GM12878 (cell line): ENCODE results near the gene TSPAN15. TPM values are rescaled to one million over a fixed set of nuclear protein-coding genes. Genes with fewer than 3 reads are reported as not detected.

Experiments used
- ATAC-seq: fragments of 200-7000 bp; cut with Tn5 transposase; 3 replicates; pipeline ENCODE4 v1.9.1; 2020; ENCODE audit warnings: mild to moderate bottlenecking, moderate library complexity
- BruUV-seq: library from RNA; stranded (reverse); fragments of 400-500 nt; replicated peaks from 2 replicates; lab custom pipeline; 2021; lab: Mats Ljungman, UMichigan
- CTCF ChIA-PET: fragments of 300-600 bp; sonication (Branson Sonifier 250); formaldehyde crosslinking; extraction: SDS; loops from one replicate; lab custom pipeline; 2021; ENCODE audit warnings: inconsistent platforms; lab: Yijun Ruan, JAX
- POLR2A ChIA-PET: fragments of 350-600 bp; formaldehyde crosslinking; extraction: SDS; loops from one replicate; lab custom pipeline; 2021; ENCODE audit warnings: inconsistent platforms; lab: Charles Lee
- RAD21 ChIA-PET: fragments of 300-600 bp; sonication (Branson Sonifier 250); formaldehyde crosslinking; loops from one replicate; lab custom pipeline; 2023; ENCODE audit warnings: antibody characterized with exemption; ENCODE audit not compliant: unreplicated experiment; lab: Charles Lee
- SMC1A ChIA-PET: fragments of 300-600 bp; sonication (Branson Sonifier 250); formaldehyde crosslinking; loops from one replicate; lab custom pipeline; 2023; ENCODE audit not compliant: unreplicated experiment, uncharacterized antibody; lab: Charles Lee
- DNase-seq: peaks from one replicate; pipeline ENCODE4 v3.0.0-alpha.2; 2011; ENCODE audit warnings: low read depth, low spot score
- FAIRE-seq: peaks from 3 replicates; lab custom pipeline; 2011; peaks lifted over from hg19 to GRCh38; lab: Jason Lieb, UNC
- H2AFZ ChIP-seq: 2 replicates; pipeline ENCODE4 v1.6.0; 2011; ENCODE audit warnings: low read depth, low read length, control low read depth; ENCODE audit not compliant: control insufficient read depth
- H3K27ac ChIP-seq: 2 replicates; pipeline ENCODE4 v1.5.1; 2011; ENCODE audit warnings: control low read depth; ENCODE audit not compliant: control insufficient read depth, insufficient read depth
- H3K27me3 ChIP-seq, 2 experiments: replicated peaks in 1 of 2; 2 replicates each; pipeline versions ENCODE4 v1.6.0 to v1.6.1; 2011; ENCODE audit warnings: low read length in 1 of 2; ENCODE audit not compliant: control insufficient read depth in 2 of 2, insufficient read depth in 2 of 2
- H3K36me3 ChIP-seq, 2 experiments: 2 replicates each; pipeline ENCODE4 v1.5.1; 2011; ENCODE audit warnings: low read length in 1 of 2; ENCODE audit not compliant: control insufficient read depth in 2 of 2, insufficient read depth in 2 of 2
- H3K4me1 ChIP-seq: 2 replicates; pipeline ENCODE4 v1.6.1; 2011; ENCODE audit warnings: mild to moderate bottlenecking, low read length, moderate library complexity, mixed read lengths; ENCODE audit not compliant: control insufficient read depth, insufficient read depth
- H3K4me2 ChIP-seq: 2 replicates; pipeline ENCODE4 v1.6.0; 2011; ENCODE audit warnings: control low read depth; ENCODE audit not compliant: control insufficient read depth, insufficient read depth
- H3K4me3 ChIP-seq: fragments of 200-600 bp; sonication (generic); 2 replicates; pipeline ENCODE4 v1.5.1; 2016
- H3K79me2 ChIP-seq: 2 replicates; pipeline ENCODE4 v1.6.0; 2011; ENCODE audit warnings: low read length; ENCODE audit not compliant: control insufficient read depth, insufficient read depth
- H3K9ac ChIP-seq: 2 replicates; pipeline ENCODE4 v1.8.0; 2011; ENCODE audit warnings: low read length, control low read depth, mixed read lengths; ENCODE audit not compliant: control insufficient read depth, insufficient read depth
- H3K9me3 ChIP-seq: replicated peaks from 3 replicates; pipeline ENCODE4 v1.5.1; 2011; ENCODE audit warnings: mild to moderate bottlenecking, low read length; ENCODE audit not compliant: control insufficient read depth, insufficient read depth
- H4K20me1 ChIP-seq: 2 replicates; pipeline ENCODE4 v1.6.0; 2011; ENCODE audit not compliant: control insufficient read depth, insufficient read depth
- BCL11A ChIP-seq: IDR thresholded peaks from 2 replicates; pipeline ENCODE4 v1.6.1; 2011; ENCODE audit warnings: low read depth, low read length
- CEBPZ ChIP-seq: fragments of 150-350 bp; IDR thresholded peaks from 2 replicates; pipeline ENCODE4 v1.6.1; 2016; ENCODE audit warnings: low read depth, low read length
- DPF2 ChIP-seq: fragments of 450-650 bp; IDR thresholded peaks from 2 replicates; pipeline ENCODE4 v1.6.1; 2017; ENCODE audit warnings: mild to moderate bottlenecking
- E4F1 ChIP-seq: fragments of 450-650 bp; IDR thresholded peaks from 2 replicates; pipeline ENCODE4 v1.6.1; 2018; ENCODE audit warnings: borderline replicate concordance, mild to moderate bottlenecking; ENCODE audit not compliant: partially characterized antibody
- EP300 ChIP-seq, 2 experiments: fragments of 150-350 bp in 1 of 2; IDR thresholded peaks; 2 replicates each; pipeline ENCODE4 v1.6.1; 2011 to 2012; ENCODE audit warnings: low read depth in 2 of 2, low read length in 2 of 2, borderline replicate concordance in 1 of 2, improper control_type of control experiment in 1 of 2, inconsistent platforms in 1 of 2; ENCODE audit not compliant: control insufficient read depth in 1 of 2
- IRF4 ChIP-seq: IDR thresholded peaks from 2 replicates; pipeline ENCODE4 v1.6.1; 2011; ENCODE audit warnings: low read depth, low read length
- MAX ChIP-seq: IDR thresholded peaks from 2 replicates; pipeline ENCODE4 v1.6.1; 2012; ENCODE audit warnings: low read depth, low read length, improper control_type of control experiment
- MEF2A ChIP-seq: IDR thresholded peaks from 2 replicates; pipeline ENCODE4 v1.6.1; 2011; ENCODE audit warnings: low read depth, mild to moderate bottlenecking, low read length, moderate library complexity; ENCODE audit not compliant: insufficient read depth
- RAD21 ChIP-seq: IDR thresholded peaks from 2 replicates; pipeline ENCODE4 v1.6.1; 2011; ENCODE audit warnings: mild to moderate bottlenecking, low read depth, low read length, moderate library complexity; ENCODE audit not compliant: insufficient read depth
- RELA ChIP-seq: fragments of 450-650 bp; IDR thresholded peaks from 2 replicates; pipeline ENCODE4 v1.8.0; 2014; ENCODE audit warnings: borderline replicate concordance; ENCODE audit not compliant: partially characterized antibody
- TARDBP ChIP-seq: IDR thresholded peaks from 2 replicates; pipeline ENCODE4 v1.6.1; 2016; ENCODE audit warnings: borderline replicate concordance
- TCF12 ChIP-seq: IDR thresholded peaks from 2 replicates; pipeline ENCODE4 v1.6.1; 2011; ENCODE audit warnings: low read depth, mild to moderate bottlenecking, low read length
- ZBTB4 ChIP-seq: fragments of 450-650 bp; formaldehyde crosslinking; IDR thresholded peaks from 2 replicates; pipeline ENCODE4 v1.4.0; 2022; ENCODE audit warnings: mild to moderate bottlenecking, moderate library complexity
- ZNF24 ChIP-seq: fragments of 450-650 bp; IDR thresholded peaks from 2 replicates; pipeline ENCODE4 v1.6.1; 2017; ENCODE audit warnings: antibody characterized with exemption, mild to moderate bottlenecking
- ZNF622 ChIP-seq: fragments of 450-650 bp; IDR thresholded peaks from 2 replicates; pipeline ENCODE4 v1.6.1; 2017; ENCODE audit warnings: mild to moderate bottlenecking, inconsistent platforms
- WGBS: methylation state at CpG from one replicate; pipeline ENCODE4 v1.1.6; 2016; ENCODE audit warnings: low lambda C conversion rate; ENCODE audit not compliant: insufficient replicate concordance, insufficient coverage; ENCODE audit errors: missing lambda C conversion rate; 5-methylcytosine and 5-hydroxymethylcytosine counted together
- in situ Hi-C: fragments of 300-500 bp; cut with MboI; formaldehyde crosslinking; loops from 9 replicates; pipeline ENCODE4 v1.14.3; 2018; ENCODE audit warnings: mixed read lengths
- intact Hi-C: fragments of 100-400 bp; cut with micrococcal nuclease; formaldehyde crosslinking; loops from one replicate; pipeline ENCODE4 v1.14.2; 2022; ENCODE audit not compliant: unreplicated experiment
- polyA plus RNA-seq, 11 experiments: library from polyadenylated mRNA; depleted of rRNA in 4 of 11; unstranded in 6 of 11; stranded (reverse) in 5 of 11; fragments of >200 nt; fragmentation: Nextera tagmentation in 4 of 11; fragmentation: Illumina TruSeq in 1 of 11; extraction: Ambion mirVana in 4 of 11; extraction: Trizol in 1 of 11; gene quantifications; 1 replicate in 1 of 11; 2 replicates in 10 of 11; pipeline versions ENCODE4 v1.2.1 to v1.2.3, GENCODE V29; 2011 to 2016; ENCODE audit warnings: inconsistent platforms in 2 of 11, missing spikeins in 2 of 11, low read depth in 1 of 11
- total RNA-seq, 4 experiments: library from RNA; depleted of rRNA in 3 of 4; stranded (reverse); fragments of >200 nt in 3 of 4; fragmentation: Illumina TruSeq in 1 of 4; extraction: Trizol in 1 of 4; gene quantifications; 2 replicates each; pipeline versions ENCODE4 v1.2.1 to v1.2.3, GENCODE V29; 2013 to 2021

TSPAN15 gene
- total and polyA plus RNA-seq, 10 of the 15 experiments (the other 5 are each of a cell fraction or from before 2014, with no cell fraction given) = 1.3 to 8.5 (median 2.4) TPM; not detected in 2

GRCh38 chr10:69459101-69459790 lies 8.0 kb downstream of the TSPAN15 start:
- no peak overlapping the region for H3K9ac ChIP-seq
- ChIA-PET POLR2A (no interaction called here), SMC1A (no interaction called here), RAD21 (no interaction called here), CTCF (interaction anchor here (0.6 to 2.1 kb wide), 2 partner anchors 9 to 326 kb away, joined by 3 to 11 read pairs; no protein-coding TSS in a partner anchor)
- H3K4me2 ChIP-seq = no peak overlapping the region
- FAIRE-seq (no peak), DNase-seq (no peak), ATAC-seq (no peak)
- intact Hi-C loops (no loop called here), in situ Hi-C loops (no loop called here)
- H3K79me2 ChIP-seq = no peaks in the 10 kb centered on the region
- H3K4me1 ChIP-seq = peaks cover 19% of the 10 kb centered on the region
- 48% methylated on average over 8 of the region's 8 CpGs for WGBS
- H3K27me3 ChIP-seq = no peaks in the 10 kb centered on the region
- no peak overlapping the region for H2AFZ ChIP-seq
- no peaks in the 10 kb centered on the region for H4K20me1 ChIP-seq
- H3K9me3 ChIP-seq = no peaks in the 10 kb centered on the region
- no peak overlapping the region for H3K4me3 ChIP-seq
- no peaks in the 10 kb centered on the region; a peak in 1 of 4 replicates for H3K36me3 ChIP-seq
- BruUV-seq = no TSS peak
- no peak overlapping the region for H3K27ac ChIP-seq
- TF ChIP-seq ZNF622 (no peak), BCL11A (no peak), MEF2A (no peak), MAX (no peak), DPF2 (no peak), TCF12 (no peak), ZBTB4 (CRISPR knock-in tag) (no peak), TARDBP (no peak), ZNF24 (no peak), IRF4 (no peak), RAD21 (no peak), RELA (no peak), E4F1 (no peak), EP300 (IDR thresholded peaks at IDR 0.05; ENCODE audit: borderline replicate concordance in 1 of 2, control insufficient read depth in 1 of 2, low read depth in 2 of 2, low read length in 2 of 2) (no peak), CEBPZ (no peak)
